RWPE1 (cell line): ENCODE data around the gene SLC9A7.

Experiments used
- CTCF ChIA-PET: fragments of 350-600 bp; sonication (Branson Sonifier 250); formaldehyde crosslinking; extraction: SDS; loops from one replicate; lab custom pipeline; 2021; lab: Yijun Ruan, JAX
- POLR2A ChIA-PET: fragments of 400-600 bp; formaldehyde crosslinking; extraction: SDS; loops from one replicate; lab custom pipeline; 2020; ENCODE audit warnings: antibody characterized with exemption; ENCODE audit not compliant: low non-redundant PET; lab: Yijun Ruan, JAX
- DNase-seq: peaks from one replicate; pipeline ENCODE4 v3.0.0; 2012; ENCODE audit warnings: low spot score
- H3K27ac ChIP-seq: fragments of 450-650 bp; 2 replicates; pipeline ENCODE4 v1.5.1; 2017
- CTCF ChIP-seq: fragments of 450-650 bp; conservative IDR thresholded peaks from 2 replicates; pipeline ENCODE4 v1.5.1; 2017; ENCODE audit warnings: low read depth, mild to moderate bottlenecking

SLC9A7 gene

GRCh38 chrX:46666831-46667230 lies 92.1 kb downstream of the SLC9A7 start:
- TF ChIP-seq CTCF, result no peak
- ChIA-PET CTCF (no interaction called here), POLR2A (no interaction called here)
- no peak for DNase-seq
- H3K27ac ChIP-seq, result no peak overlapping the region

DNA sequence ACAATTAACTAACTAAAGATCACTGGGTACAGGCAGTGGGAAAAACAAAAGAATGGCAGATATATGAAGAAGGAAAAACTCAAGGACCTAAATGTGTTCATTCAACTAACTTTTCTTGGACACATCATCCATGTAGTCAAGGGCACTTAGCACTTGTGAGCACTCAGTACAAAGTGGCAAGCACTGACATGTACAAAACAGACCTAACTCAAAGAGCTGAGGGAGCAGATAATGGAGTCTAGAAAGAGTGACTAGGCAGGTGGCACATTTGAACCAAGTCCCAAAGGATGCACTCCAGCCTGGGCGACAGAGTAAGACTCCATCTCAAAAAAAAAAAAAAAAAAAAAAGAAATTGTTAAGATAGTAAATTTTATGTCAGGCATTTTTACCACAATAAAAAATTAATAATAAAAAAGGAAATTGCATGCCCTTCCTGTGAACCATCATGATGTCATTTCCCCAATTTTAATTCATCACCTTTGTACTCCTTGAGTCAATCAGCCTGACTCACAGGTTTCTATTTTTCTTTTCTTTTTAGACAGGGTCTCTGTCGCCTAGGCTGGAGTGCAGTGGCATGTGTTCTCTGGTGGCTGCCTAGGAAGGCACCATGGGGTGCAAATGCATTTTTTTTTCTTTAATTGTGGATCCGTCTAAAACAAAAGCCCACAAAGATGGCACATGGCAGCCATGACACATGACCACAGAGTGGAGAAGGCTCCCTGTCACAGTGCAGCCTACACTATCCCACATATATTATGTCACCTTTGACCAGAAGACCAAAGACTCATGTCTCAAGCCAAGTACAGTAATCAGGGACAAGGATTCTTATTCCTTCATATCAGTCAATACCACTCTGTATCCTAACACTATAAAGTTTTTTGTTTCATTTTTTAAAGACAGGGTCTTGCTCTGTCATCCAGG lies 93.4 kb downstream of the SLC9A7 start:
- H3K27ac ChIP-seq, result no peak overlapping the region
- TF ChIP-seq CTCF, result no peak
- ChIA-PET CTCF (no interaction called here), POLR2A (no interaction called here)
- DNase-seq, result peak; percentile 21

- no peak for DNase-seq
- H3K27ac ChIP-seq, result no peak overlapping the region
- TF ChIP-seq CTCF, result no peak
- ChIA-PET CTCF (no interaction called here), POLR2A (no interaction called here)
Measured at GRCh38 chrX:46662188-46662958, 96.5 kb downstream of the SLC9A7 start.

DNA sequence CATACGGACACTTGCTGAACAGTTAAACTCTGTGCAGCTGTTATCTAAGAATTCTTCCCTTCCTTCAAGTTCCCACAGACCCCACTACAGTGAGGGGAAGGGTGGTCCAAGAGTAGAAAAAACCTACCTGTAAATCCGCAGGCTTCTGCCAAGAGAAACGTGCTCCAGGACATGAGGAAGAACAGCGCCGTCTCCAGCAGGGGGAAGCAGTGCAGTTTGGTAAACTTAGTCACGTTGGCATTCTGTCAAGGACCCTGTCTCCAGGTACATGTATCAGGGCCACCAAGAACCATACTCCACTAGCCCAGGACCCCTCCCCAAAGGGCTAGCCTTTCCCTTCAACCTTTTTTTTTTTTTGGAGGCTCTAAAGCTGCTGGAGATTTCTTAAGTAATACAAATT lies 105.4 kb downstream of the SLC9A7 start:
- no peak for DNase-seq
- ChIA-PET POLR2A (no interaction called here), CTCF (interaction anchor here (0.6 kb wide), 2 partner anchors 10 to 374 kb away, joined by 3 to 4 read pairs; no protein-coding TSS in a partner anchor)
- H3K27ac ChIP-seq, result no peak overlapping the region
- no peak for TF ChIP-seq CTCF

GRCh38 chrX:46649421-46650260 lies 109.3 kb downstream of the SLC9A7 start:
- no peak overlapping the region for H3K27ac ChIP-seq
- CTCF ChIA-PET, result interaction anchor here (0.6 kb wide), 2 partner anchors 22 to 380 kb away, joined by 3 read pairs; no protein-coding TSS in a partner anchor

More at GRCh38 chrX:46649421-46650260, 109.3 kb downstream of the SLC9A7 start:
- POLR2A ChIA-PET, result no interaction called here
- DNase-seq, result no peak
- TF ChIP-seq CTCF, result no peak
